ENCODE data around the gene PNLDC1.

The PNLDC1 gene

DNA sequence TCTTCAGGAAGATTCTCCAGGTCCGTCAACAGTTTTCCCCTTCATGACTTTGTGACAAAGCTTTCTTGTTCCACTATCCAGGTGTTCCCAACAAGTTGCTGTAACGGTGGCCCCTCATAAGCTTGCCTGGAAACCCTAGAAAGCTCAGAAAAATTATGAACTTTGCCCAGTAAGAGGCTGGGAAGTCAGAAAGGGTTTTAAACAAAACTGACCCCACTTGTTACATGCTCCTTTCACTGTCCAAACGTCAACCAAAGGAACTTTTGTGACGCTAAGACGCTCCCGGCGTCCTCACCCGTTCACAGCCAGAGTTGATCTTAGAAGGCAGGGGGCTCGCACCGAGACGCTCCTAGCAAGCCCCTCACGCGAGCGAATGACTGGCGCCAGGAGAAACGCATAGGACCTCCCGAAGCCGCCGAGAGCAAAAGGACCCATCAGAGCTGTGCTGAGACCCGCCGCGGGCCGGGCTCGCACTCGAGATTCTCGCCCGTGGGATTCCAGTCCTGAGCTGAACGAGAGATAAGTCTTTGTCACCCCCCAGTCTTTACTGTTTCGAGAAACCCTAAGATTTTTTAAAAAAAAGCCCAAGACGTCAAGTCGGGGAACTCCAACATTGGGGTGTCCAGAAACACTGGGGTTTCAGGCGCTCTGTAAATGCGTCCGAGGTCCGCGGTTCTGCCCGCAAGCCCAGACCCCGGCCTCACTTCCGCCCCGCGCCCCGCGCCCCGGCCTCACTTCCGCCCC is 38.8 kb upstream of the PNLDC1 start:
- Histone ChIP-seq H3K4me1 (ENCODE audit: control insufficient read depth, insufficient read depth, low read length, poor library complexity, severe bottlenecking) (peaks cover 46% of the 10 kb centered on the region), H3K27ac (ENCODE audit: low read depth, low read length, severe bottlenecking) (peak overlapping the region; percentile 94), H3K4me3 (ENCODE audit: extremely low read depth, insufficient read depth, low read length, poor library complexity, severe bottlenecking) (peak overlapping the region; percentile 66), H3K9me3 (ENCODE audit: control insufficient read depth, low read length) (no peaks in the 10 kb centered on the region), H3K36me3 (ENCODE audit: control insufficient read depth, insufficient read depth, low read length) (peaks cover 80% of the 10 kb centered on the region)
- WGBS, 2 experiments (ENCODE audit: insufficient coverage in 2 of 2) = 42 to 49% methylated on average over 29 to 32 of the region's 45 CpGs

DNA sequence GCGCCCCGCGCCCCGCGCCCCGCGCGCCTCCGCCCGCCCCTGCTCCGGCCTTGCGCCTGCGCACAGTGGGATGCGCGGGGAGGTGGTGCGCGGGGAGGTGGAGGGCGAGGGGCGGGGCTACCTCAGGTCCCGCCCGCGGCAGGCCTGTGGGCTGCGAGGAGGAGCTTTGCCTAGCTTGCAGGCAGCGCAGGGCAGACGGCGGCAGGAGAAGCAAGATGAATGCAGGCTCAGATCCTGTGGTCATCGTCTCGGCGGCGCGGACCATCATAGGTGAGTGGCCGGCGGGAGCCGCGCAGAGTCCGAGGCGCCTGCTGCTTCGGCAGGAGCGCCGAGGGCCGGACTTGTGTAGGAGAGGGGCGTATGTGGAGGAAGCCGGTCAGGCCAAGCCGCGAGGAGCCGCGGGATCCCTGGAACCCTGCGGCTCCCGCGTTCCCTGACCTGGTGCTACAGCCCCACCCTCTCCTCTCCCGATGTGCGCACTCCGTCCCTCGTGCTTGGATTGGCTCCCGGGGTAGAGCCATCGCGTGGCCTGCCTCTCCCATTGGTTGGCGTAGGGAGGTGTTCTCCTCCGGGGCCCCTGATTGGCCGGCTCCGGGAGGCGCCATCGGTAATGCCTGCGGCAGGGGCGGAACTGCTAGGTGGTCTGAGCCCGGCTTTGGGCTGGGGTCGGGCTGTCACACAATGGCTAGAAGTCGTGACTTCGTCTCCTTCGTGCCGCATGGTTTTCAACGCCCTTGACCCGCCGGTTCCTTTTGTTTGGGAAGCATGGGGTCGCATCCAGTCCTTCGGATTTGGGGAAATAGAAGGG is 38.0 kb upstream of the PNLDC1 start, which contains the start of gene ACAT2:
Gene ACAT2 (plus strand): TSS at position 173 of the 808 bp plus-strand sequence. CDS start 43 bp downstream, at position 216.
- Histone ChIP-seq H3K9me3 (ENCODE audit: control insufficient read depth, low read length) (no peaks in the 10 kb centered on the region), H3K27ac (ENCODE audit: low read depth, low read length, severe bottlenecking) (peak within 1 kb of the TSS; percentile 94), H3K4me3 (ENCODE audit: extremely low read depth, insufficient read depth, low read length, poor library complexity, severe bottlenecking) (peak within 1 kb of the TSS; percentile 66), H3K36me3 (ENCODE audit: control insufficient read depth, insufficient read depth, low read length) (peaks cover 80% of the 10 kb centered on the region), H3K4me1 (ENCODE audit: control insufficient read depth, insufficient read depth, low read length, poor library complexity, severe bottlenecking) (peaks cover 44% of the 10 kb centered on the region)
- WGBS, 2 experiments (ENCODE audit: insufficient coverage in 2 of 2) = 10 to 14% methylated on average over 48 to 59 of the region's 76 CpGs

DNA sequence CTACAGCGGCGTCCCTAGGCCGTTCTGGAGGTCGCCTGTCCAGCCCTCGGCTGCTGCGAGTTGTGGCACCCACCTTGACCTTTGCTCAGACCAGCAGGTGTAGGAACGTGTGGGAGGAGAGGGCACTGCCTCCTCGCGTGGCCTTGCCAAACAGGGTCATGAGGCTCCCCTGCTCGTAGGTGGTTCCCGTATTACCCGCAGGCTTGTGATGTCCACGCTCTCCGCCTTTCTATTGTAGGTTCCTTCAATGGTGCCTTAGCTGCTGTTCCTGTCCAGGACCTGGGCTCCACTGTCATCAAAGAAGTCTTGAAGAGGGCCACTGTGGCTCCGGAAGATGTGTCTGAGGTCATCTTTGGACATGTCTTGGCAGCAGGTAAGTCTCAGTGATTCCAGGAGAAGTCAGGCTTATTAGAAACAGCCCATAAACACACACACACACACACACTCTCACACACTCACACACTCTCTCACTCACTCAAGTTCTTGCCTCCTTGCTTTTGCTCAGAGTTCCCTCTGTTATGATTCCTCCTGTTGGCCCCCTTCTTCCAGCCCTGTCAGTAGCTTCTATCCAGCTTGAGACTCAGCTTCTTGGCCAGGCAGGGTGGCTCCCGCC is 37.3 kb upstream of the PNLDC1 start:
- peaks cover 80% of the 10 kb centered on the region for H3K36me3 ChIP-seq (ENCODE audit: control insufficient read depth, insufficient read depth, low read length)

DNA sequence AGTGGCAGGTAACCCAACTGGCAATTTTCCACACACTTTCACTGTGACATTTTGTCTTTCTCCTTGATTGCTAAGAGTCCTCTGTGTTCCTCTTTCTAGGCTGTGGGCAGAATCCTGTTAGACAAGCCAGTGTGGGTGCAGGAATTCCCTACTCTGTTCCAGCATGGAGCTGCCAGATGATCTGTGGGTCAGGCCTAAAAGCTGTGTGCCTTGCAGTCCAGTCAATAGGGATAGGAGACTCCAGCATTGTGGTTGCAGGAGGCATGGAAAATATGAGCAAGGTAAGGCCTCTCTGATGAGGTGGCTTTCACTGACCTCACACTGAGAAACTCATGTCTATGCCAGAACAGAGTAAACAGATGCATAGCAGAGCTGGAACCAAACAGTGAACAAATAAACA is 33.2 kb upstream of the PNLDC1 start:
- Histone ChIP-seq H3K36me3 (ENCODE audit: control insufficient read depth, insufficient read depth, low read length) (peaks cover 94% of the 10 kb centered on the region), H3K4me3 (ENCODE audit: extremely low read depth, insufficient read depth, low read length, poor library complexity, severe bottlenecking) (no peak overlapping the region), H3K27ac (ENCODE audit: low read depth, low read length, severe bottlenecking) (peak overlapping the region; percentile 36), H3K9me3 (ENCODE audit: control insufficient read depth, low read length) (no peaks in the 10 kb centered on the region), H3K4me1 (ENCODE audit: control insufficient read depth, insufficient read depth, low read length, poor library complexity, severe bottlenecking) (peaks cover 9% of the 10 kb centered on the region)

More for the DNA sequence above, 37.3 kb upstream of the PNLDC1 start:
- Histone ChIP-seq H3K4me1 (ENCODE audit: control insufficient read depth, insufficient read depth, low read length, poor library complexity, severe bottlenecking) (peaks cover 43% of the 10 kb centered on the region), H3K9me3 (ENCODE audit: control insufficient read depth, low read length) (no peaks in the 10 kb centered on the region), H3K4me3 (ENCODE audit: extremely low read depth, insufficient read depth, low read length, poor library complexity, severe bottlenecking) (peak overlapping the region; percentile 66), H3K27ac (ENCODE audit: low read depth, low read length, severe bottlenecking) (peak overlapping the region; percentile 94)
- whole genome bisulfite sequencing, 2 experiments (ENCODE audit: insufficient coverage in 2 of 2) = 31 to 34% methylated on average over 15 to 16 of the region's 16 CpGs

- H3K4me1 ChIP-seq (ENCODE audit: control insufficient read depth, insufficient read depth, low read length, poor library complexity, severe bottlenecking) = peaks cover 9% of the 10 kb centered on the region
- no peak overlapping the region for H3K4me3 ChIP-seq (ENCODE audit: extremely low read depth, insufficient read depth, low read length, poor library complexity, severe bottlenecking)
- no peaks in the 10 kb centered on the region for H3K9me3 ChIP-seq (ENCODE audit: control insufficient read depth, low read length)
- H3K27ac ChIP-seq (ENCODE audit: low read depth, low read length, severe bottlenecking) = no peak overlapping the region
- peaks cover 93% of the 10 kb centered on the region for H3K36me3 ChIP-seq (ENCODE audit: control insufficient read depth, insufficient read depth, low read length)
Observed at GRCh38 chr6:159769470-159769869, 30.6 kb upstream of the PNLDC1 start.

DNA sequence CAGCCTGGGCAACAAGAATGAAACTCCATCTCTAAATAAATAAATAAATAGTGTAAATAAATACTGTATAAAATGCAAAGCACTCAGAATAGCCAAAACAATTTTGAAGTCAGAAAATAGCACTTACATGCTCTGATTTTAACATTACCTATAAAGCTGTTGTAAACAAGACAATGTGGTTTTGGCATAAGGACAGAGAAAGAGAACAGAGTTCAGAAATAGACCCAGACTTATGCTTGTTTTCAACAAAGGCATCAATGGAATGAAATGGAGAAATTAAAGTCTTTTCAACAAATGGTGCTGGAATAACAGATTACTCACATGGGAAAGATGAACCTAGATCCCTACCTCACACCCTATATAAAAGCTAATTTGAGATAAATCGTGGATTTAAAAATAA is 27.9 kb upstream of the PNLDC1 start:
- Histone ChIP-seq H3K27ac (ENCODE audit: low read depth, low read length, severe bottlenecking) (no peak overlapping the region), H3K36me3 (ENCODE audit: control insufficient read depth, insufficient read depth, low read length) (peaks cover 91% of the 10 kb centered on the region), H3K9me3 (ENCODE audit: control insufficient read depth, low read length) (no peaks in the 10 kb centered on the region), H3K4me3 (ENCODE audit: extremely low read depth, insufficient read depth, low read length, poor library complexity, severe bottlenecking) (no peak overlapping the region), H3K4me1 (ENCODE audit: control insufficient read depth, insufficient read depth, low read length, poor library complexity, severe bottlenecking) (no peaks in the 10 kb centered on the region)
- WGBS, 2 experiments (ENCODE audit: insufficient coverage in 2 of 2) = no CpG with 5 or more reads among the region's 1 CpG

- 94 to 96% methylated on average over 7 of the region's 7 CpGs for WGBS, 2 experiments (ENCODE audit: insufficient coverage in 2 of 2)
- no peak overlapping the region for H3K4me3 ChIP-seq (ENCODE audit: extremely low read depth, insufficient read depth, low read length, poor library complexity, severe bottlenecking)
- no peak overlapping the region for H3K27ac ChIP-seq (ENCODE audit: low read depth, low read length, severe bottlenecking)
- no peaks in the 10 kb centered on the region for H3K4me1 ChIP-seq (ENCODE audit: control insufficient read depth, insufficient read depth, low read length, poor library complexity, severe bottlenecking)
- H3K9me3 ChIP-seq (ENCODE audit: control insufficient read depth, low read length) = no peaks in the 10 kb centered on the region
- H3K36me3 ChIP-seq (ENCODE audit: control insufficient read depth, insufficient read depth, low read length) = peaks cover 89% of the 10 kb centered on the region
Observed at GRCh38 chr6:159777240-159777904, 22.7 kb upstream of the PNLDC1 start.

GRCh38 chr6:159778131-159778530 is 21.9 kb upstream of the PNLDC1 start:
- Histone ChIP-seq H3K4me3 (ENCODE audit: extremely low read depth, insufficient read depth, low read length, poor library complexity, severe bottlenecking) (no peak overlapping the region), H3K9me3 (ENCODE audit: control insufficient read depth, low read length) (no peaks in the 10 kb centered on the region), H3K4me1 (ENCODE audit: control insufficient read depth, insufficient read depth, low read length, poor library complexity, severe bottlenecking) (no peaks in the 10 kb centered on the region), H3K27ac (ENCODE audit: low read depth, low read length, severe bottlenecking) (no peak overlapping the region), H3K36me3 (ENCODE audit: control insufficient read depth, insufficient read depth, low read length) (peaks cover 88% of the 10 kb centered on the region)
- no CpG with 5 or more reads among the region's 1 CpG for WGBS, 2 experiments (ENCODE audit: insufficient coverage in 2 of 2)

- WGBS, 2 experiments (ENCODE audit: insufficient coverage in 2 of 2) = 89 to 100% methylated on average over 1 of the region's 3 CpGs
- H3K9me3 ChIP-seq (ENCODE audit: control insufficient read depth, low read length) = no peaks in the 10 kb centered on the region
- no peak overlapping the region for H3K4me3 ChIP-seq (ENCODE audit: extremely low read depth, insufficient read depth, low read length, poor library complexity, severe bottlenecking)
- no peak overlapping the region for H3K27ac ChIP-seq (ENCODE audit: low read depth, low read length, severe bottlenecking)
- no peaks in the 10 kb centered on the region for H3K4me1 ChIP-seq (ENCODE audit: control insufficient read depth, insufficient read depth, low read length, poor library complexity, severe bottlenecking)
- peaks cover 90% of the 10 kb centered on the region for H3K36me3 ChIP-seq (ENCODE audit: control insufficient read depth, insufficient read depth, low read length)
Observed at GRCh38 chr6:159778542-159779103, 21.5 kb upstream of the PNLDC1 start.

- H3K4me1 ChIP-seq (ENCODE audit: control insufficient read depth, insufficient read depth, low read length, poor library complexity, severe bottlenecking) = peaks cover 5% of the 10 kb centered on the region
- no peak overlapping the region for H3K27ac ChIP-seq (ENCODE audit: low read depth, low read length, severe bottlenecking)
- H3K36me3 ChIP-seq (ENCODE audit: control insufficient read depth, insufficient read depth, low read length) = peaks cover 62% of the 10 kb centered on the region
Observed at GRCh38 chr6:159788276-159788675, 11.8 kb upstream of the PNLDC1 start.

More at GRCh38 chr6:159788276-159788675, 11.8 kb upstream of the PNLDC1 start:
- Histone ChIP-seq H3K4me3 (ENCODE audit: extremely low read depth, insufficient read depth, low read length, poor library complexity, severe bottlenecking) (peak overlapping the region; percentile 99), H3K9me3 (ENCODE audit: control insufficient read depth, low read length) (no peaks in the 10 kb centered on the region)
- 6 to 26% methylated on average over 6 to 9 of the region's 15 CpGs for WGBS, 2 experiments (ENCODE audit: insufficient coverage in 2 of 2)

Measured in mesodermal cell (in vitro differentiated cells).